K562 treated with DMSO at 1 percent for 24 hours (cell line): ENCODE data around the gene CXorf51A. TPM values are rescaled to one million over a fixed set of nuclear protein-coding genes. Genes with fewer than 3 reads are reported as not detected.

ENCODE experiments used
- total RNA-seq: library from RNA; unstranded; fragments of 300-600 nt; gene quantifications from 2 replicates; pipeline ENCODE4 v1.2.3, GENCODE V29; 2022; ENCODE audit warnings: low read depth; ENCODE audit not compliant: insufficient read depth

Gene CXorf51A
- total RNA-seq: not detected in 2 replicates

GRCh38 chrX:146814644-146815043 lies at the start of gene CXorf51A:
Gene CXorf51A (minus strand): TSS chrX:146814744. CDS start chrX:146814723, 21 bp downstream.

DNA sequence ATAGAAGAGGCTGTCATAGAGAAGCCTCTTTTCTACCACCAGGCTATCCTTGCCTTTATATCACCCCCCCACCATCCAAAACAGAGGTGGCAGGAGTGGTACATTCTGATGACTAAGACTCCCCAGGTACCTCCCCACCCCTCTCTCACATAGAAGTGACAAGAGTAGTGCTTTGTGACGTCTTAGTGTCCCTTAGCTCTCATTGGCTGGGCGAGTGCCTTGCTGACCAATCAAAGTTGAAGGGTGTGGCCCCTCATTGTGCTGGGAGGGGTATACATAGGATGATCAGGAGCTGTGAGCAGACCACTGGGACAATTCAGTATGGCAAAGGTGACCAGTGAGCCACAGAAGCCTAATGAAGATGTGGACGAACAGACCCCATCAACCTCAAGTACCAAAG lies 5.1 kb downstream of the CXorf51A start, which contains the start of gene CXorf51B:
TSS of gene CXorf51B (plus strand) at position 301 of the 400 bp plus-strand sequence. CDS start at position 322, 21 bp downstream.

Other genes with a start within 250 kb of the CXorf51A start
- gene CXorf51B, start 5.0 kb downstream of the CXorf51A start, total RNA-seq: not detected in 2 replicates